HEK293 (cell line): ENCODE data around the gene ROR2.

Source experiments
- CTCF ChIA-PET: fragments of 350-600 bp; formaldehyde crosslinking; extraction: SDS; loops from one replicate; lab custom pipeline; 2021; ENCODE audit warnings: antibody characterized with exemption; lab: Yijun Ruan, JAX
- POLR2A ChIA-PET: fragments of 300-600 bp; formaldehyde crosslinking; extraction: SDS; loops from one replicate; lab custom pipeline; 2020; ENCODE audit warnings: antibody characterized with exemption, inconsistent platforms; lab: Yijun Ruan, JAX
- H3K27ac ChIP-seq: fragments of 200-500 bp; sonication (Bioruptor generic); 2 replicates; pipeline ENCODE4 v1.5.1; 2014; ENCODE audit warnings: low read depth, low read length, control low read depth, inconsistent platforms; ENCODE audit errors: extremely low read depth
- H3K36me3 ChIP-seq, 2 experiments: fragments of 200-500 bp in 1 of 2; sonication (Bioruptor generic) in 1 of 2; 1 replicate in 1 of 2; 2 replicates in 1 of 2; pipeline ENCODE4 v1.5.1; 2014 to 2017; ENCODE audit warnings: inconsistent platforms in 2 of 2, low read length in 2 of 2; ENCODE audit not compliant: control insufficient read depth in 2 of 2, insufficient read depth in 1 of 2
- H3K4me1 ChIP-seq: fragments of 200-500 bp; sonication (Bioruptor generic); 2 replicates; pipeline ENCODE4 v1.5.1; 2014; ENCODE audit warnings: mild to moderate bottlenecking, low read length, inconsistent platforms; ENCODE audit not compliant: control insufficient read depth, insufficient read depth
- H3K4me3 ChIP-seq: 2 replicates; pipeline ENCODE4 v1.5.1; 2011; ENCODE audit warnings: low read depth, mild to moderate bottlenecking, control low read depth, low read length, moderate library complexity
- H3K9me3 ChIP-seq: fragments of 200-500 bp; sonication (Bioruptor generic); 2 replicates; pipeline ENCODE4 v1.5.1; 2014; ENCODE audit warnings: low read depth, low read length, inconsistent platforms; ENCODE audit not compliant: control insufficient read depth, insufficient read depth
- KLF7 ChIP-seq: fragments of 450-650 bp; formaldehyde crosslinking; IDR thresholded peaks from 2 replicates; pipeline ENCODE4 v1.5.1; 2016; ENCODE audit warnings: missing biosample characterization, missing genetic modification characterization, borderline replicate concordance
- MZF1 ChIP-seq: fragments of 450-650 bp; formaldehyde crosslinking; IDR thresholded peaks from 2 replicates; pipeline ENCODE4 v1.5.1; 2017; ENCODE audit warnings: missing biosample characterization, missing genetic modification characterization, borderline replicate concordance
- PRDM4 ChIP-seq: fragments of 450-650 bp; formaldehyde crosslinking; IDR thresholded peaks from 2 replicates; pipeline ENCODE4 v1.5.1; 2017; ENCODE audit warnings: missing biosample characterization, missing genetic modification characterization
- YY2 ChIP-seq: fragments of 450-650 bp; formaldehyde crosslinking; IDR thresholded peaks from 2 replicates; pipeline ENCODE4 v1.5.1; 2016; ENCODE audit warnings: missing biosample characterization, missing genetic modification characterization
- ZBTB1 ChIP-seq: fragments of 450-650 bp; formaldehyde crosslinking; IDR thresholded peaks from 2 replicates; pipeline ENCODE4 v1.5.1; 2016; ENCODE audit warnings: missing biosample characterization, missing genetic modification characterization
- ZBTB6 ChIP-seq: fragments of 450-650 bp; formaldehyde crosslinking; IDR thresholded peaks from 2 replicates; pipeline ENCODE4 v1.5.1; 2017; ENCODE audit warnings: missing biosample characterization, missing genetic modification characterization
- ZFHX2 ChIP-seq: fragments of 450-650 bp; formaldehyde crosslinking; conservative IDR thresholded peaks from 2 replicates; pipeline ENCODE4 v1.5.1; 2016; ENCODE audit warnings: missing biosample characterization, missing genetic modification characterization
- ZFP37 ChIP-seq: fragments of 450-650 bp; formaldehyde crosslinking; IDR thresholded peaks from 2 replicates; pipeline ENCODE4 v1.5.1; 2016; ENCODE audit warnings: missing biosample characterization, missing genetic modification characterization
- ZNF121 ChIP-seq: fragments of 450-650 bp; formaldehyde crosslinking; IDR thresholded peaks from 2 replicates; pipeline ENCODE4 v1.5.1; 2016; ENCODE audit warnings: missing biosample characterization, missing genetic modification characterization
- ZNF174 ChIP-seq: fragments of 450-650 bp; formaldehyde crosslinking; IDR thresholded peaks from 2 replicates; pipeline ENCODE4 v1.5.0; 2017; ENCODE audit warnings: missing biosample characterization, mild to moderate bottlenecking, missing genetic modification characterization
- ZNF18 ChIP-seq: fragments of 450-650 bp; formaldehyde crosslinking; IDR thresholded peaks from 2 replicates; pipeline ENCODE4 v1.5.1; 2016; ENCODE audit warnings: missing biosample characterization, missing genetic modification characterization
- ZNF266 ChIP-seq: fragments of 450-650 bp; formaldehyde crosslinking; IDR thresholded peaks from 2 replicates; pipeline ENCODE4 v1.5.1; 2016; ENCODE audit warnings: missing biosample characterization, missing genetic modification characterization, low read depth
- ZNF324 ChIP-seq: fragments of 450-650 bp; formaldehyde crosslinking; IDR thresholded peaks from 2 replicates; pipeline ENCODE4 v1.5.1; 2016; ENCODE audit warnings: missing biosample characterization, missing genetic modification characterization
- ZNF366 ChIP-seq: fragments of 450-650 bp; formaldehyde crosslinking; conservative IDR thresholded peaks from 2 replicates; pipeline ENCODE4 v1.5.1; 2016; ENCODE audit warnings: missing biosample characterization, missing genetic modification characterization
- ZNF391 ChIP-seq: fragments of 450-650 bp; formaldehyde crosslinking; IDR thresholded peaks from 2 replicates; pipeline ENCODE4 v1.5.1; 2016; ENCODE audit warnings: low read depth, missing biosample characterization, missing genetic modification characterization, borderline replicate concordance
- ZNF530 ChIP-seq: fragments of 450-650 bp; formaldehyde crosslinking; IDR thresholded peaks from 2 replicates; pipeline ENCODE4 v1.5.1; 2016; ENCODE audit warnings: low read depth, missing biosample characterization, missing genetic modification characterization
- ZNF549 ChIP-seq: fragments of 450-650 bp; IDR thresholded peaks from 2 replicates; pipeline ENCODE4 v1.5.1; 2018; ENCODE audit warnings: missing biosample characterization, missing genetic modification characterization, mild to moderate bottlenecking, inconsistent platforms, moderate library complexity
- ZNF610 ChIP-seq: fragments of 450-650 bp; formaldehyde crosslinking; IDR thresholded peaks from 2 replicates; pipeline ENCODE4 v1.5.1; 2016; ENCODE audit warnings: missing biosample characterization, missing genetic modification characterization, borderline replicate concordance
- ZNF629 ChIP-seq: fragments of 450-650 bp; formaldehyde crosslinking; IDR thresholded peaks from 2 replicates; pipeline ENCODE4 v1.5.1; 2017; ENCODE audit warnings: missing biosample characterization, missing genetic modification characterization
- ZNF654 ChIP-seq: fragments of 450-650 bp; formaldehyde crosslinking; IDR thresholded peaks from 2 replicates; pipeline ENCODE4 v1.5.1; 2016; ENCODE audit warnings: low read depth, missing biosample characterization, missing genetic modification characterization
- ZNF670 ChIP-seq: fragments of 450-650 bp; formaldehyde crosslinking; IDR thresholded peaks from 2 replicates; pipeline ENCODE4 v1.5.1; 2016; ENCODE audit warnings: missing biosample characterization, missing genetic modification characterization, low read depth
- ZNF677 ChIP-seq: fragments of 450-650 bp; IDR thresholded peaks from 2 replicates; pipeline ENCODE4 v1.5.0; 2018; ENCODE audit warnings: missing biosample characterization, mild to moderate bottlenecking, missing genetic modification characterization, moderate library complexity
- ZNF692 ChIP-seq: fragments of 450-650 bp; formaldehyde crosslinking; IDR thresholded peaks from 2 replicates; pipeline ENCODE4 v1.5.1; 2016; ENCODE audit warnings: missing biosample characterization, missing genetic modification characterization
- ZNF701 ChIP-seq: fragments of 450-650 bp; formaldehyde crosslinking; IDR thresholded peaks from 2 replicates; pipeline ENCODE4 v1.5.1; 2016; ENCODE audit warnings: missing biosample characterization, missing genetic modification characterization
- ZNF707 ChIP-seq: fragments of 450-650 bp; formaldehyde crosslinking; IDR thresholded peaks from 2 replicates; pipeline ENCODE4 v1.5.1; 2016; ENCODE audit warnings: missing biosample characterization, missing genetic modification characterization
- ZNF76 ChIP-seq: fragments of 450-650 bp; formaldehyde crosslinking; IDR thresholded peaks from 2 replicates; pipeline ENCODE4; 2016; ENCODE audit warnings: low read depth, missing biosample characterization, missing genetic modification characterization, borderline replicate concordance
- ZNF837 ChIP-seq: fragments of 450-650 bp; formaldehyde crosslinking; IDR thresholded peaks from 2 replicates; pipeline ENCODE4 v1.5.1; 2016; ENCODE audit warnings: missing biosample characterization, missing genetic modification characterization
- TF ChIP-seq, protein P1 (sequence below): fragments of 450-650 bp; formaldehyde crosslinking; IDR thresholded peaks from 2 replicates; pipeline ENCODE4 v1.5.1; 2016; ENCODE audit warnings: missing biosample characterization, missing genetic modification characterization

The ROR2 gene

GRCh38 chr9:91557327-91557726 is 392.7 kb downstream of the ROR2 start:
- no peaks in the 10 kb centered on the region for H3K9me3 ChIP-seq
- ChIA-PET POLR2A (no interaction called here), CTCF (no interaction called here)
- H3K4me3 ChIP-seq, result no peak overlapping the region
- no peaks in the 10 kb centered on the region for H3K36me3 ChIP-seq
- H3K4me1 ChIP-seq, result no peaks in the 10 kb centered on the region
- no peak overlapping the region for H3K27ac ChIP-seq
- TF ChIP-seq ZNF266 (tag by site-specific recombination) (no peak), ZFP37 (no peak), ZNF530 (tag by site-specific recombination) (no peak), ZNF677 (tag by site-specific recombination) (no peak), ZBTB6 (tag by site-specific recombination) (no peak), ZNF670 (tag by site-specific recombination) (no peak), KLF7 (tag by site-specific recombination) (no peak), ZNF391 (tag by site-specific recombination) (no peak), ZNF76 (tag by site-specific recombination) (no peak), ZBTB1 (tag by site-specific recombination) (no peak), ZNF629 (no peak), ZNF324 (tag by site-specific recombination) (no peak), ZNF701 (tag by site-specific recombination) (no peak), ZNF549 (tag by site-specific recombination) (no peak), PRDM4 (no peak), ZNF707 (tag by site-specific recombination) (no peak), ZNF18 (no peak), ZNF366 (tag by site-specific recombination) (no peak)
- TF ChIP-seq, protein P1, sequence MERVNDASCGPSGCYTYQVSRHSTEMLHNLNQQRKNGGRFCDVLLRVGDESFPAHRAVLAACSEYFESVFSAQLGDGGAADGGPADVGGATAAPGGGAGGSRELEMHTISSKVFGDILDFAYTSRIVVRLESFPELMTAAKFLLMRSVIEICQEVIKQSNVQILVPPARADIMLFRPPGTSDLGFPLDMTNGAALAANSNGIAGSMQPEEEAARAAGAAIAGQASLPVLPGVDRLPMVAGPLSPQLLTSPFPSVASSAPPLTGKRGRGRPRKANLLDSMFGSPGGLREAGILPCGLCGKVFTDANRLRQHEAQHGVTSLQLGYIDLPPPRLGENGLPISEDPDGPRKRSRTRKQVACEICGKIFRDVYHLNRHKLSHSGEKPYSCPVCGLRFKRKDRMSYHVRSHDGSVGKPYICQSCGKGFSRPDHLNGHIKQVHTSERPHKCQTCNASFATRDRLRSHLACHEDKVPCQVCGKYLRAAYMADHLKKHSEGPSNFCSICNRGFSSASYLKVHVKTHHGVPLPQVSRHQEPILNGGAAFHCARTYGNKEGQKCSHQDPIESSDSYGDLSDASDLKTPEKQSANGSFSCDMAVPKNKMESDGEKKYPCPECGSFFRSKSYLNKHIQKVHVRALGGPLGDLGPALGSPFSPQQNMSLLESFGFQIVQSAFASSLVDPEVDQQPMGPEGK, result no peak

GRCh38 chr9:91555132-91555531 is 394.9 kb downstream of the ROR2 start:
- no peaks in the 10 kb centered on the region for H3K36me3 ChIP-seq
- CTCF ChIA-PET, result interaction anchor here (0.6 kb wide), 1 partner anchor 74 kb away, joined by 4 read pairs; no protein-coding TSS in a partner anchor
- POLR2A ChIA-PET, result no interaction called here
- H3K27ac ChIP-seq, result no peak overlapping the region
- no peaks in the 10 kb centered on the region for H3K9me3 ChIP-seq
- H3K4me1 ChIP-seq, result no peaks in the 10 kb centered on the region
- no peak overlapping the region for H3K4me3 ChIP-seq
- TF ChIP-seq YY2 (no peak), ZNF654 (tag by site-specific recombination) (no peak), MZF1 (tag by site-specific recombination) (no peak), ZNF837 (tag by site-specific recombination) (no peak), ZNF610 (no peak), ZNF121 (tag by site-specific recombination) (no peak), ZFHX2 (tag by site-specific recombination) (no peak), ZNF692 (tag by site-specific recombination) (no peak), ZNF174 (tag by site-specific recombination) (no peak)
